KG1 (cell line): Measurements from ENCODE around the gene PRAMEF1.
"Not testable (repeated sequence)": the region's sequence is repeated elsewhere in the genome, so short reads cannot be mapped to it uniquely, and the experiment has no call there.

ENCODE experiments used
- DNase-seq: peaks from one replicate; lab custom pipeline; 2025; lab: John Stamatoyannopoulos, UW

Gene PRAMEF1

GRCh38 chr1:12776801-12777557 is 14.2 kb upstream of the PRAMEF1 start:
- DNase-seq, result no peak

- no peak for DNase-seq
Measured at GRCh38 chr1:12778061-12778460, 13.1 kb upstream of the PRAMEF1 start.

GRCh38 chr1:12778907-12779306 is 12.3 kb upstream of the PRAMEF1 start:
- no peak for DNase-seq

GRCh38 chr1:12781488-12781887 is 9.7 kb upstream of the PRAMEF1 start:
- not testable (repeated sequence) for DNase-seq

- DNase-seq, result not testable (repeated sequence)
Measured at GRCh38 chr1:12783783-12784182, 7.4 kb upstream of the PRAMEF1 start.

GRCh38 chr1:12784729-12785128 is 6.5 kb upstream of the PRAMEF1 start:
- DNase-seq, result not testable (repeated sequence)

GRCh38 chr1:12798911-12799310 is 7.7 kb downstream of the PRAMEF1 start:
- DNase-seq, result no peak

- no peak for DNase-seq
Measured at GRCh38 chr1:12799730-12800129, 8.5 kb downstream of the PRAMEF1 start.

GRCh38 chr1:12809933-12810332 is 18.7 kb downstream of the PRAMEF1 start:
- no peak for DNase-seq

- no peak for DNase-seq
Measured at GRCh38 chr1:12810691-12811408, 19.7 kb downstream of the PRAMEF1 start.

GRCh38 chr1:12811409-12811784 is 20.2 kb downstream of the PRAMEF1 start:
- no peak for DNase-seq

GRCh38 chr1:12819061-12819460 is 27.9 kb downstream of the PRAMEF1 start:
- not testable (repeated sequence) for DNase-seq

GRCh38 chr1:12831310-12831709 is 40.1 kb downstream of the PRAMEF1 start, which contains the start of gene PRAMEF11:
Gene PRAMEF11, minus strand, starts transcription at chr1:12831410. Its CDS starts 2,621 bp downstream, at chr1:12828789.
- not testable (repeated sequence) for DNase-seq

GRCh38 chr1:12833251-12833650 is 42.1 kb downstream of the PRAMEF1 start:
- DNase-seq, result not testable (repeated sequence)
